Measurements from ENCODE around the gene WDR59. TPM values are rescaled to one million over a fixed set of nuclear protein-coding genes. Genes with fewer than 3 reads are reported as not detected.
"Not testable (repeated sequence)": the region's sequence is repeated elsewhere in the genome, so short reads cannot be mapped to it uniquely, and the experiment has no call there.

The WDR59 gene
- total RNA-seq, 1 donor: 14.8 TPM

DNA sequence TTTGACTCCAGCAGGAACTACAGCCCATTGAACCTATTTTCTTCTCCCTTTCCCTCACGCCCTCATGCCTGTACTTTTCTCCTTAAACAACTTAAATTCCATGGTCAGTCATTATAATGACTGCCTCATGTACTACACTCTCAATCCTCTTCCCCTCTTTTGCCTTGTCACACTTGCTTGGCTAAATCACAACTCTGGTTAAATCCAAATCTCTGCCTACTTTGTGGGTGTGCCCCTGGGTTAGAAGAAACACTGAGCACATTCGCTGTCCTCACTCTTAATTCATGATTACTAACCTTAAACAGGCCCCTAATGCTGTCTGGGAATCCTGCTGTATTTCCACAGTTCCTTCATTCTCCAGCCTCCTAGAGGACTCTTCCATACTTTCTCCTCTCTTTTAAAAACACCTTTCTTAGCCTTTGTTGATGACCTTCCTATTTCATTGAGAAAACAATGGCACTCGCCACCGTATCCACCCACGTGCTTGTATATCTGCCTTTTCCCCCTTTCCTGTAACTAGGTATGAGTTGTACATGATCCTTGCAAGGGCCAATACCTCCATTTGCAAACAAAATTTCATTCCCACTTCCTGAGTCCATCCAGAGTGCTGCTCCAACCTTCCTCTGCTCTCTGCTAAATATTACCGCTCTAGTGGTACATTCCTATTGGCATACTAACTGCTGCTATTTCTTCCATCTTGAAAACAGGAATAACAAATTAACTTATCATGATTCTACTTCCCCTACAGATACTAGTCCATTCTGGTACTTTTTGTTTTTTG lies 42.8 kb upstream of the WDR59 start:
- no peaks in the 10 kb centered on the region for H3K9me3 ChIP-seq (ENCODE audit: low read depth, low read length)
- no peak overlapping the region for H3K4me2 ChIP-seq (ENCODE audit: insufficient read depth, low read length)
- no peak for DNase-seq (ENCODE audit: insufficient read length, low spot score, missing footprints)
- H3K27me3 ChIP-seq (ENCODE audit: insufficient read depth, low read length): no peaks in the 10 kb centered on the region
- H3K4me3 ChIP-seq (ENCODE audit: insufficient read depth, low read length): no peak overlapping the region
- no peak overlapping the region for H2AFZ ChIP-seq (ENCODE audit: low read length)
- H3K36me3 ChIP-seq (ENCODE audit: insufficient read depth, low read length): no peaks in the 10 kb centered on the region
- H3K79me2 ChIP-seq (ENCODE audit: insufficient read depth, low read length): peaks cover 54% of the 10 kb centered on the region
- H4K20me1 ChIP-seq (ENCODE audit: insufficient read depth, low read length): no peaks in the 10 kb centered on the region
- peaks cover 41% of the 10 kb centered on the region for H3K4me1 ChIP-seq (ENCODE audit: insufficient read depth, low read length)
- H3K27ac ChIP-seq (ENCODE audit: low read depth, low read length): no peak overlapping the region
- no peak for TF ChIP-seq CTCF (IDR thresholded peaks at IDR 0.05; ENCODE audit: extremely low read depth, low read depth, low read length)

- no peaks in the 10 kb centered on the region for H3K36me3 ChIP-seq (ENCODE audit: insufficient read depth, low read length)
- peaks cover 43% of the 10 kb centered on the region for H3K4me1 ChIP-seq (ENCODE audit: insufficient read depth, low read length)
- no peaks in the 10 kb centered on the region for H3K27me3 ChIP-seq (ENCODE audit: insufficient read depth, low read length)
- no peaks in the 10 kb centered on the region for H3K9me3 ChIP-seq (ENCODE audit: low read depth, low read length)
- H3K4me2 ChIP-seq (ENCODE audit: insufficient read depth, low read length): no peak overlapping the region
- no peak overlapping the region for H3K4me3 ChIP-seq (ENCODE audit: insufficient read depth, low read length)
- no peak for DNase-seq (ENCODE audit: insufficient read length, low spot score, missing footprints)
- no peaks in the 10 kb centered on the region for H4K20me1 ChIP-seq (ENCODE audit: insufficient read depth, low read length)
- TF ChIP-seq CTCF (IDR thresholded peaks at IDR 0.05; ENCODE audit: extremely low read depth, low read depth, low read length): no peak
- peak overlapping the region; percentile 73 for H3K27ac ChIP-seq (ENCODE audit: low read depth, low read length)
- no peak overlapping the region for H2AFZ ChIP-seq (ENCODE audit: low read length)
- peaks cover 48% of the 10 kb centered on the region for H3K79me2 ChIP-seq (ENCODE audit: insufficient read depth, low read length)
Observed at GRCh38 chr16:75026892-75027391, 42.0 kb upstream of the WDR59 start.

DNA sequence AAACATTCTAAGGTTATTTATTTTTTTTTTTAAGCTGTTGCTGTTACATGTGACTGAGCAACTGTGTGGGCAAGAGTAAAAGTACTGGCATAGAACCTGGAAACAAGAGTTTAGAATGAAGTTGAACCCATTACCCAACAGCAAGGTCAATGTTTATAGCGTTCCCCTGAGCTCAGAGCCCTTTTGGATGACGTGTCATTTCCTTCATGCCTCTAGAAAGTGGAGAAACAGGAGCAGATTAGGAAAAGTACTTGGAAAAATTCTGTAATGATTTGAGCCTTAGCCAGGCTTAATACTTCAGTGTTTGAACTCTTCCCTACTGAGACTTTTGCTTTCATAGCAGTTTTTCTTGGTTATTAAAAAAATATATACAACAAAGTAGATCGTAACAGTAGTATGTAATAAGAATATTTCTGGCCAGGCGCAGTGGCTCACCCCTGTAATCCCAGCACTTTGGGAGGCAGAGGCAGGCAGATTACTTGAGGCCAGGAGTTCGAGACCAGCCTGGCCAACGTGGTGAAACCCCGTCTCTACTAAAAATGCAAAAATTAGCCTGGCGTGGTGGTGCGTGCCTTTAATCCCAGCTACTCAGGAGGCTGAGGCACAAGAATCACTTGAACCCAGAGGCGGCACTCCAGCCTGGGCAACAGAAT lies 41.4 kb upstream of the WDR59 start:
- Histone ChIP-seq H3K4me1 (ENCODE audit: insufficient read depth, low read length) (peaks cover 43% of the 10 kb centered on the region), H3K79me2 (ENCODE audit: insufficient read depth, low read length) (peaks cover 49% of the 10 kb centered on the region), H3K27ac (ENCODE audit: low read depth, low read length) (peak overlapping the region; percentile 73)
- H3K36me3 ChIP-seq (ENCODE audit: insufficient read depth, low read length); H3K27me3 ChIP-seq (ENCODE audit: insufficient read depth, low read length); H4K20me1 ChIP-seq (ENCODE audit: insufficient read depth, low read length); H3K4me3 ChIP-seq (ENCODE audit: insufficient read depth, low read length); H2AFZ ChIP-seq (ENCODE audit: low read length); H3K9me3 ChIP-seq (ENCODE audit: low read depth, low read length); H3K4me2 ChIP-seq (ENCODE audit: insufficient read depth, low read length): not testable (repeated sequence)
- peak; percentile 81 for DNase-seq (ENCODE audit: insufficient read length, low spot score, missing footprints)

GRCh38 chr16:75025761-75026160 lies 40.8 kb upstream of the WDR59 start:
- H3K4me1 ChIP-seq (ENCODE audit: insufficient read depth, low read length): peaks cover 43% of the 10 kb centered on the region
- H3K9me3 ChIP-seq (ENCODE audit: low read depth, low read length): no peaks in the 10 kb centered on the region
- TF ChIP-seq CTCF (IDR thresholded peaks at IDR 0.05; ENCODE audit: extremely low read depth, low read depth, low read length): no peak
- H4K20me1 ChIP-seq (ENCODE audit: insufficient read depth, low read length): no peaks in the 10 kb centered on the region
- H3K27me3 ChIP-seq (ENCODE audit: insufficient read depth, low read length): no peaks in the 10 kb centered on the region
- peak overlapping the region; percentile 25 for H3K4me2 ChIP-seq (ENCODE audit: insufficient read depth, low read length)
- no peak overlapping the region for H2AFZ ChIP-seq (ENCODE audit: low read length)
- H3K79me2 ChIP-seq (ENCODE audit: insufficient read depth, low read length): peaks cover 55% of the 10 kb centered on the region
- H3K36me3 ChIP-seq (ENCODE audit: insufficient read depth, low read length): peaks cover 3% of the 10 kb centered on the region
- DNase-seq (ENCODE audit: insufficient read length, low spot score, missing footprints): no peak
- no peak overlapping the region for H3K4me3 ChIP-seq (ENCODE audit: insufficient read depth, low read length)
- H3K27ac ChIP-seq (ENCODE audit: low read depth, low read length): peak overlapping the region; percentile 73
